COR-L47 (cell line): ENCODE results near the gene GNAO1.
A peak's percentile ranks its signal among the peaks of the same experiment; 100 is the strongest.

ENCODE experiments used
- DNase-seq: peaks from one replicate; lab custom pipeline; 2025; lab: John Stamatoyannopoulos, UW

Gene GNAO1

GRCh38 chr16:56265746-56266145 lies 74.5 kb downstream of the GNAO1 start:
- DNase-seq, result no peak

GRCh38 chr16:56266641-56267607 lies 75.6 kb downstream of the GNAO1 start:
- DNase-seq, result no peak

- no peak for DNase-seq
Measured at GRCh38 chr16:56267888-56268287, 76.6 kb downstream of the GNAO1 start.

- no peak for DNase-seq
Measured at GRCh38 chr16:56268799-56269198, 77.5 kb downstream of the GNAO1 start.

- DNase-seq, result no peak
Measured at GRCh38 chr16:56269281-56269680, 78.0 kb downstream of the GNAO1 start.

- no peak for DNase-seq
Measured at GRCh38 chr16:56269811-56270684, 78.8 kb downstream of the GNAO1 start.

GRCh38 chr16:56270828-56271227 lies 79.5 kb downstream of the GNAO1 start:
- DNase-seq, result no peak

- no peak for DNase-seq
Measured at GRCh38 chr16:56272583-56272894, 81.2 kb downstream of the GNAO1 start.

- DNase-seq, result no peak
Measured at GRCh38 chr16:56273615-56274014, 82.3 kb downstream of the GNAO1 start.

GRCh38 chr16:56274369-56274768 lies 83.1 kb downstream of the GNAO1 start:
- no peak for DNase-seq

GRCh38 chr16:56275076-56275475 lies 83.8 kb downstream of the GNAO1 start:
- DNase-seq, result no peak

GRCh38 chr16:56275801-56276200 lies 84.5 kb downstream of the GNAO1 start:
- DNase-seq, result no peak

GRCh38 chr16:56277075-56277474 lies 85.8 kb downstream of the GNAO1 start:
- DNase-seq, result no peak

- no peak for DNase-seq
Measured at GRCh38 chr16:56278196-56278855, 87.0 kb downstream of the GNAO1 start.

- DNase-seq, result no peak
Measured at GRCh38 chr16:56279132-56279531, 87.8 kb downstream of the GNAO1 start.

GRCh38 chr16:56279914-56280313 lies 88.6 kb downstream of the GNAO1 start:
- no peak for DNase-seq

GRCh38 chr16:56281249-56281805 lies 90.0 kb downstream of the GNAO1 start:
- peak; percentile 63 for DNase-seq

- DNase-seq, result no peak
Measured at GRCh38 chr16:56282451-56282850, 91.2 kb downstream of the GNAO1 start.

- DNase-seq, result no peak
Measured at GRCh38 chr16:56284521-56284920, 93.2 kb downstream of the GNAO1 start.

GRCh38 chr16:56286809-56287208 lies 95.5 kb downstream of the GNAO1 start:
- no peak for DNase-seq

- DNase-seq, result peak; percentile 70
Measured at GRCh38 chr16:56288019-56288418, 96.7 kb downstream of the GNAO1 start.

- DNase-seq, result no peak
Measured at GRCh38 chr16:56289416-56289815, 98.1 kb downstream of the GNAO1 start.
